Dedifferentiated amniotic fluid mesenchymal stem cell (primary cell): ENCODE results near the gene CNNM3.
"Not testable (repeated sequence)": the region's sequence is repeated elsewhere in the genome, so short reads cannot be mapped to it uniquely, and the experiment has no call there.

Experiments used
- DNase-seq: peaks from one replicate; pipeline ENCODE4 v3.0.0-alpha.2; 2016; ENCODE audit errors: extremely low spot score

Gene CNNM3

DNA sequence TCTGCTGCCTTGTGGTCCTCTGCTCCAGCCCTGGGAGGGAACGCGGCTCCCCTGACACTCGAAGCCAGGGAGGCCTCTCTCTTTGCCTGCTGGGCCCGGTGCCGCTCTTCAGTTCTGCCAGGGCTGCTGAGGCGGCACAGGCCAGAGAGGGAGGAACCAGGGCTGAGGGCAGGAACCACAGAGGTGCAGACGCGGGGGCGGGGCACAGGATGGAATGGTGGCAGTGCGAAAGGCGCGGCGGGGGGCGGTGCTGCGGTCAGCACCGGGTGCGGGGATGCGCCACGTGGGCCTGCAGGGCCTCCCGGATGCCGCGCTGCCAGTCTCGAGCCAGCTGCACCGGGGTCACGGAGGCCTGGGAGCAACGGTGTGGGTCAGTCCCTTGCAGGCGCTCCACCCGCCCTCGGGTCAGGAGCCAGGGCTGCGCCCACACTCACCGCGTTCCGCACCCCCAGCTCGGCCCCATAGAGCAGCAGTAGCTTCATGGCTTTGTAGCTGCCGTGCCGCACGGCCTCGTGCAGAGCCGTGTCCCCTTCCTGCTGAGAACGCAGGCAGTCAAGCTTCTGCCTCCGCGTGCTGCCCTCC, 23.3 kb downstream of the CNNM3 start:
- no peak for DNase-seq

DNA sequence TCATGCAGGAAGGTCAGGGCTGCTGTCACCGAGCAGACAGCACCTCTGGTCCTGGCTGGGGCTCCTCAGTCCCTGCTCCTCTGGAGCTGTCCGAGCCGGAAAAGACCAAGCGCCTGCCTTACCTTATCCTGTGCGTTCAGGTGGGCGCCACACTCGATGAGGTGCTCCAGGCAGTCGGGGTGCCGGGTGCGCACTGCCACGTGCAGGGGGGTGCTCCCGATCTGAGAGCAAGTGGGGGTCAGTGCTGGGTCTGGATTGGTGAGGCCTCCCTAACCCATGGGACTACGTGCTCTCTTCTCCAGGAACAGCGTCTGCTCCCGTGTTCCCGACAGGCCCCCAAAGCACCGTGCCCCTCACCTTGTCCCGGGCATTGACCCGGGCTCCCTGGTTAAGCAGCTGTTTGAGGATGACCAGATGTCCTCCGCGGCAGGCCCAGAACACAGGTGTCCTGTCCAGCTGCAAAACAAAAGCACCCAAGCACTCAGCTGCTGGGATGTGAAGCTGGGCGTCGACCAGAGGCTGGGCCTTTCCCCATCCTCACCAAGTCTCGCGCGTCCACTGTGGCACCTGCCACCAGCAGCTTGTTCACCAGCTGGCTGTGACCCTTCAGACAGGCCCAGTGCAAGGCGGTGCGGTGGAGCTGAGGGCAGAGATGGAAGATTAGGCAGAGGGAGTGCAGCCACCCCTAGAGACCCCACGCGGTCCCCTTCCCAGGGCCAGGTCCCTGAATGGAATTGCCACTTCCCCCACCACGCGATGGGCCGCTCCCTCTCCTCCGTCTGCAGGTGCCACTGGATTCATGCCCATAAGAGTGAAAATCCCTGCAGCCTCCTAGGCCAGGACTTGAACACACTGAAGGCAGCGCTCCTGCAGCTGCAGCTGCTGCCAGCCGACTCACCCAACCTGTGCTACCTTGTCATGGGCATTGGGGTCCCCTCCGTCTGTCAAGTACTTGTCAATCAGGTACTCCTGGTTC, 24.1 kb downstream of the CNNM3 start:
- DNase-seq, result no peak

DNA sequence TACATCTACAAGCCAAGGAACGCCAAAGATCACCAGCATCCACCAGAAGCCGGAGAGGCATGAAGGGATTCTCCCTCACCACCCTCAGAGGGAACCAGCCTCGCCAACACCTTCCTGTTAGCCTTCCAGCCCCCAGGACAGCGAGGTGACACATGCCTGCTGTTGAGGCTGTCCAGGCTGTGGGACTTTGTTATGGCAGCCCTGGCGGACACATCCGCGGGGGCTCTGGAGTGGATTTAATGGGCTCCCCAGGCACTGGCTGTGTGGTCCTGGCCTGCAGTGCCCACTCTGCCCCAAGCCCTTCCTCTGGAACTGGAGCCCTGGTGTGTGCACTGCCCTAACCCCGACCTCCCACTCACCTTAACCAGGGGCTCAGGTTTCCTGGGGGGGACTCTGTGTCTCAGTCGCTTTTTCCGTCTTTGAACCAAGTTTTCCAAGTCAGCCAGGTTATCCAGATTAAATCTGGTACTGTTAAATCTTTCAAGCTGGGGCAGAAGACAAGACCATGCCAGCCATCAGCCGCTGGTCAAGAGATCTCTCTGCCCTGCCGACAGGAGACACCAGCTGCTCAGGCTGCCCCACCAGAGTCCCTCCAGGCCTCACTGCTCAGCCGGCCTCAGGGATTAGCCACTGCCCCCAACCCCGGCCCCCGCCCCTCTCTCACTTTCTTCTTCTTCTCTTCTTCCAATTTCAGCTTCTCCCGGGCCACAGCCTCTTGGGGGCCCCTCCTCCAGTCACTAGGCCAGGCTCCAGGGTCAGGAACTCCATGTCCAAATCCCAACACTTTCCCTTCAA, 25.8 kb downstream of the CNNM3 start:
- DNase-seq, result no peak

DNA sequence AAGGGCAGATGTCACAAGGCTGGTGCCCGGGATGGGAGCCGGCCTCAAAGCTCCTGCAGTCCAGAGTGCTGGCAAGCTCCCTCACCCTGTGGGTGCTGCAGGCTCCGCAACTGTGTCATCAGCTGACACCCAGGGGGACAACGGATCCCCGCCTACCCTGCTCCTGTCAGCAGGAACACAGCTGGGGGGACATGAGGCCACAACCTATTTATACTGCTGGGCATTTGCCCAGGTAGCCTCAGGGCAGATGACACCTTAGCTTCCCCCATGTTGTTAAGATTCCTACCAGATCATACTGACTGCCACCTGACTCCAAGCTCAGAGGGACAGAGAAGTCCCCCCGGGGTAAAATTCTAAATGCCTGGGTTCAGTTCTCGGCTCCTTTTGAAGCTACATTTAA, 26.5 kb downstream of the CNNM3 start:
- DNase-seq, result no peak

DNA sequence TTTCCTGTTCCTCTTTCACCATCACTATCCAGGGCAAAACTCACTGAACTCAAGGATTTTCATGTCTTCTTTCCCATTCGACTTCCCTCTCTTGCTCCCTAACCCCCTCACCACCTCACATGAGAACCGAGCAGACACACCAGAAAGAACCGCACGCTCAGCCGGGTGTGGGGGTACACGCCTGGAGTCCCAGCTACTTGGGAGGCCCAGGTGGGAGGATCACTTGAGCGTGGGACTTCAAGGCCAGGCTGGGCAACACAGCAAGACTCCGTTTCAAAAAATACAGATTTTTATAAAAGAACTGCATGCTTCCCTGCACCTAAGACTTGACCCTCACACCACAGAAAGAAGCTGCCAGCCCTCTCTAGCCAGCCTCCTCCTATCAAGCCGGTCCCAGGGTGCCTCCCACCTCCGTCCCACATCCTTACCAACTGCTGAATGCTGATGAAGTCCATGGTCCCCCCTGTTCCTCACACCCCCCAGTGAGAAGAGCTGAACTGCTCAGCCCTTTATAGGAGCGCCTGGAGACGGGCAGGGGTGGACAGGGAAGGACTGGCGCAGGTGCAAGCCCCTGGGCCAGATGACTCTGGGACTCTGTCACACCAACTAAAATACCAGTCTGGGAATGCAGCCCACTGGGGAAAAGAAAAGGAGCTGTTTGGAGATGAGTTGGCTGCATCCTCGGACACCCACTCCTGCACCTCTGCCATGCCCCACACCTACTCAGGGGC, 27.6 kb downstream of the CNNM3 start, which contains the start of gene ANKRD23:
Gene ANKRD23, minus strand, starts transcription at position 484 of the 731 bp plus-strand sequence. Its CDS starts 29 bp downstream, at position 455.
- DNase-seq, result no peak

DNA sequence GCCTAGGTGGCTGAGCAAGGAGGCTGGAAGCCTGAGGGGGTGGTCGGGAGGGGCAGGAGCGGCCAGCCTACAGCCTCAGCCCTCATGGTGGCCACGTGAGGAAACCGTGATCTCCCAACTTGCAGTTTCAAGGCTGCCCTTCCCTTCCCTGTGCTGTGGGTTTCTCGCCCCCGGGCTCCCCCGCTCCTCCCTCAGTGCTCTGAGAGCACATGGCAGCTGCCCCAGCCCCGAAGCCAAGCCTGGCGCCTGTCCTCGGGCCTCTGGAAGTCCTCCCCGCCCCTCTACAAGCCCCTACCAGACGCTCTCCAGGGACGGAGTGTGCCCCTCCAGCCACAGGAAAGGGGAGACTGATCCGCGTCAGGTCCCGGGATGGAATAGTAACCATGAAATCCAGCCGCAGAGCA, 28.3 kb downstream of the CNNM3 start:
- DNase-seq, result no peak

DNA sequence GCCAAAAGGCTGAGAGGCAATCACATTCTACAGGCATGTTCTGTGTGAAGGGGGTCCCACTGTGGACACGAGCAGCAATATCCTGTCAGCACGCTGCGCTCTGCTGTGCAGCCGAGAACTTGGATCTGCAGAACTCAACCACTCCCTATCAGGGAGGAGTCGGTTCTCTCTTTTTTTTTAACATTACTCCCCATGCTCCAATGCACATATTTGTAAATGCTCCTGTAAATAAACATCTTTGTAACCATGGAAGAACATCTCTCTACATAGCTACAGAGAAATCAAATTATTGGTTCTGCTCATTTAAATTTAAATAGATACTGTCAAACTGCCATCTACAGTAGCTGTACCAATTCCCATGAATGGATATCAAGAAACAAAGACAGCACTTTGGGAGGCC, 30.8 kb downstream of the CNNM3 start:
- no peak for DNase-seq

DNA sequence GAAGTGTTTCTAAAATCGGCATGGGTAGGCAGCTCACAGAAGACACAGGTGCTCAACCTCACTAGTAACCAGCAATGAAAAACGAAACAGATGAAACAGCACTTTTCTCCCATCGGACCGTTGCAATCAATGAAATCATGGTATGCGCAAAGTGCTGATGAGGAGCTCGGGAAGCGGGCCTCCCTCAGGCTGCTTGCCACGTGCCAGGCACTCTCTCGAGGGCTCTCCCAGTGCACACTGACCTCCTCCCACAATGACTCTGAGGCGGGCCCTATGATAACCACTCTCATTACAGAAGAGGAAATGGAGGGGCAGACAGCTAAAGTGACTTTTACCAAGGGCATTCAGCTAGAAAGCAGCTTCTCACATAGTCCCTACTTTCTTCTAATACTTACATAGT, 31.5 kb downstream of the CNNM3 start:
- DNase-seq, result no peak

DNA sequence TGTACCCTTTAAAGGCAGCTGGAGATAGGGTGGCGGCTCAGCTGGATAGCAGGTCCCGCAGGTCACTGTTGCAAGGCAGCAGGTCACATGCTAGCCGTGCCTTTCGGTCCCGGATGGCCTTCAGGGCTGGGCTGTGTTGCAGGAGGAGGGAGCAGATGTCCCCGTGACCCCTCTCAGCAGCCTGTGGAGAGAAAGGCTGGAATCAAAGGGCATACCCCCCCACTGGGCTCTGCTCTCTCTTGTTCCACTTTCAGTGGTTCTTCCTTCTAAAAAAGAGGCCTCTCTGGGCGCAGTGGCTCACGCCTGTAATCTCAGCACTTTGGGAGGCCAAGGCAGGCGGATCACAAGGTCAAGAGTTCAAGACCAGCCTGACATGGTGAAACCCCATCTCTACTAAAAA, 32.2 kb downstream of the CNNM3 start:
- no peak for DNase-seq

DNA sequence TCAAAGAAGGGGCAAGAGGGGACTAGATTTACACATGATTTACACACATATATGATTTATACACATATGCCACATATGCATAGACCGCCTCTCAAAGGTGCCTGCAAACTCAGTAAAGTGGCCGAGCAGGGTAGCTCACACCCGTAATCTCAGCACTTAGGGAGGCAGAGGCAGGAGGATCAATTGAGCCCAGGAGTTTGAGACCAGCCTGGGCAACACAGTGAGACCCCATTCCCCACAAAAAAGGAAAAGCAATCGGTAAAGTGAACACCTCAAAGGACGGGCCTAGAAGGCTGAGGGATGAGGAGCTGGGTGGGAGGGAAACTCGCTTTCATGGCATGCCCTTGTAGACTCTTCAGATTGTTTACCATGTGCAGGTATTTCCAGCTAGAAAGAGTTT, 36.6 kb downstream of the CNNM3 start:
- DNase-seq, result no peak

DNA sequence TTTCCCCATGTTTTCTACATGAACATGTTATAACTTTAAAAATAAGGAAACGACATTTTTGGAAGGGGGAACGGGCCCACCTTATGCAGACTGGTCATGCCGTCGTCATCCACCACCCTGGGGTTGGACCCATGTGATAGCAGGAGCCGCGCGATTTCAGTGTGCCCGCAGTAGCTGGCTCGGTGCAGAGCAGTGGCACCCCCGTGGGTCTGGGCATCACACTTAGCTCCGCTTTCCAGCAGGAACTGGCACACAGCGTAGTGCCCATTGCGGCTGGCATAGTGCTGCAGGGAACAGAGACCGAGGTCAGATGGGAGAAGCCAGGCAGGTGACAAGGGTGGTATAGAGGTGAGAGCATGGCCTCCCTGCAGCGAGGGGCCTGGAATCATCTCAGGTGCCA, 37.3 kb downstream of the CNNM3 start:
- DNase-seq, result no peak

DNA sequence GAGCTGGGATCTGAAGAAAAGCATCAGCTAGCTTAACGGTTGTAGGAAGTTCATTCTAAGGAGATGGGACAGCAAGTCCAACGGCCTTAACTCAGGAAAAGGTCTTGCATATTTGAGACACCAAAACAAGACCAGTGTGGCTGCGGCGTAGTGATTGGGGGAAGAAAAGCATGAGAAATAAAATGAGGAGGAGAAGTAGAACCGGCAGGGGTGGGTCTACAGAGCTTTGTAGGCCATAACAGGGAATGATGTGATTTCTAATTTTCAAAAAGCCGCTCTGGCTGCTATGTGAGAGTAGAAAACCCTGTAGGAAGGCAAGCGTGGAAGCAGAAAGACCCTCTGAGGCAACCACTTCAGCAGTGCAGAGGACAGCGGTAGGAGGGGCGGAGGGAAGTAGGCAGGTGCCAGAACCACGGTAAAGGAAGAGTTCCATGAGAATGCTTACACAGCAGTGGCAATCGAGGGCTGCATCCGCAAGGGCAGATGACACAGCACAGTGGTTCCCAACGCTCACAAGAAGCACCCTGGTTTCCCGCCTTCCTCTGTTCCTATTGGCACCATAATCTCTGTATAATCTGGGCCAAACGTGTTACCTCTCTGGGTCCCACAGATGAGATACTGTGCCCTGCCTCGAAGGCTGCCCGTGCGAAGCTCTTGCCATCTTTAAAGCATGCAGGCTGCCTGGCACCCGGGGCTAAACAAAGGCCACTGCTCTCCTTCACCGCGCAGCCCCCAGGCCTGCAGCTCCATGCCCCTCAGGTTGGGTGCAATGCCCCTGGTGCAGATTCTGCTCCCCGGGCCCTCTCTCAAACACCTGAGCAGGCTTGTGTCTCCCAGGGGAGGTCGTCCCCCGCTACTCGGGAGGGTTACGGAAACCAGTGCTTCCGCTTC, 41.0 kb downstream of the CNNM3 start:
- no peak for DNase-seq

DNA sequence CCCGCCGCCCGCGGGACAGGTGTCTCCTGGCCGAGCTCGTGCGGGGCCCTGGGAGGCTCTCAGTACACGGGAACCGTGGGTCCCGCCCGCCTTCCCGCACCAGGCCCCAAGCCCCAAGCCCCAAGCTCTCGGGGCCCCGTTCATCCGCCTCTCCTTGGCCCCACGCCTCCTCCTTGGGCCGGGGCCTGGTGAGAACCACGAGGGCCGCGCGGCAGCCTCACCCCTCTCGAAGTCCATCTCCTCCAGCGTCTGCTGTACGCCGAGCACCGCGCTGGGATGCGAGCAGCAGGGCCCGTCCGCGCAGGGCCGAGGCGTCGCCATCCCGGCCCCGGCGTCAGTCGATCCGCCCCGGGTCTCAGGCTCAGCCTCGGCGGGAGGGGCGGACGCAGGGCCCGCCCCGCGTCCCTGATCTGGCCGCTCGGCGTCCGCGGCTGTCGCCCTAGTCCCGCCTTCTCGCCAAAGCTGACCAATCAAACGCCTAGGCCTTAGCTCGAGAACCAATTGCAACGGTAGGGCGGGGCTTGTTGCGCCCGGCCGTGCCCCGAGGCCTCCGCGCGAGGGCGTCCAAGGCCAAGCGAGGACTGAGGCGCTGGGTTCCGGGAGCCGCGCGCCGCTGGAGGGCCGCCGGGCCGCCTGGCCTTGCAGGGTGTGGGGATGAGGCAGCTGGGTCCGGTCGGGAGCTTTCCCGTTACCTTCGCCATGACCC, 41.8 kb downstream of the CNNM3 start, which contains the start of gene ANKRD39:
Gene ANKRD39, minus strand, starts transcription at position 350 of the 706 bp plus-strand sequence. Its CDS starts 29 bp downstream, at position 321.
- DNase-seq, result peak; percentile 97

DNA sequence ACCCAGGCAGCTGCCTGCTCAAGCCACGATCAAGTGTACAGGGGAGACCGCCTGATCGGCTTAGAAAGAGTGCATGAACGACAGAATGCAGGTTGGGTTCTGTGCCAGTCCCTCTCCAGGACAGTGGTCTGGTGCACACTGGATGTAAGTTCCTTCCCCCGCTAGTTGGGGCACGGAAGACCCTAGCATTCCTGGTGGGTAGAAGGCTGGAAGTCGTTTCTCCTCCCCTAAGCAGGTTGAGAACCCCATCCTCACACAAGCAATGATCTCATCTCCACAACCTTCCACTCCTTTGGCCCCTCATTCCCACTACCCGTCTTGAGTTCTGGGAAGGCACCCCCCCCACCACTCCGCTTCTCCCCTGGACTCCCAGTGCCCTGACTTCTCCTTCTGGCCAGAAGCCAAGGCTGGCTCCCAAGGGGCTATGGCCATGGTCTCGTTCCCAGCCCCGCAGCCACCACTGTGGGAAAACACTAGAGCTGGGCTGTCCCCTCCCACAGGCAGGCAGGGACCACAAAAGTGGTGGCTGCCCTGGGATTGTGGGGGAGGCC, 43.1 kb downstream of the CNNM3 start:
- no peak for DNase-seq

DNA sequence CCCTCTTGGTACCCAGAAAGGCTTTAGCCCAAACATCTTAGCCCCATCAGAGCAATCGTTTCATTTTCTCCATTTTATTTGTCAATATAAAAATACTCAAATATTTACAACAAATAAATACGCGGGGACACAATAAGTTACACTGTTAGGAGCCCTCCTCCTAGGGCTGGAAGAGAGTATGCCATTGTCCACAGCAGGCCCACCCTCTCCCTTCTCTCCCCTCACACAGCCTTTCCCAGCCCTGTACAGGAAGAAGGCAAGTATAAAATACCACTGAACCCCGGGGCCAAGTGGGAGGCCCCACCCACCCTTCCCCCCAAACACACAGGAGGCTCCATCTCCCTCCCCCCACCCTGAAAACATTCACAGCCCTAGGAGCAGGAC, 43.6 kb downstream of the CNNM3 start:
- no peak for DNase-seq

DNA sequence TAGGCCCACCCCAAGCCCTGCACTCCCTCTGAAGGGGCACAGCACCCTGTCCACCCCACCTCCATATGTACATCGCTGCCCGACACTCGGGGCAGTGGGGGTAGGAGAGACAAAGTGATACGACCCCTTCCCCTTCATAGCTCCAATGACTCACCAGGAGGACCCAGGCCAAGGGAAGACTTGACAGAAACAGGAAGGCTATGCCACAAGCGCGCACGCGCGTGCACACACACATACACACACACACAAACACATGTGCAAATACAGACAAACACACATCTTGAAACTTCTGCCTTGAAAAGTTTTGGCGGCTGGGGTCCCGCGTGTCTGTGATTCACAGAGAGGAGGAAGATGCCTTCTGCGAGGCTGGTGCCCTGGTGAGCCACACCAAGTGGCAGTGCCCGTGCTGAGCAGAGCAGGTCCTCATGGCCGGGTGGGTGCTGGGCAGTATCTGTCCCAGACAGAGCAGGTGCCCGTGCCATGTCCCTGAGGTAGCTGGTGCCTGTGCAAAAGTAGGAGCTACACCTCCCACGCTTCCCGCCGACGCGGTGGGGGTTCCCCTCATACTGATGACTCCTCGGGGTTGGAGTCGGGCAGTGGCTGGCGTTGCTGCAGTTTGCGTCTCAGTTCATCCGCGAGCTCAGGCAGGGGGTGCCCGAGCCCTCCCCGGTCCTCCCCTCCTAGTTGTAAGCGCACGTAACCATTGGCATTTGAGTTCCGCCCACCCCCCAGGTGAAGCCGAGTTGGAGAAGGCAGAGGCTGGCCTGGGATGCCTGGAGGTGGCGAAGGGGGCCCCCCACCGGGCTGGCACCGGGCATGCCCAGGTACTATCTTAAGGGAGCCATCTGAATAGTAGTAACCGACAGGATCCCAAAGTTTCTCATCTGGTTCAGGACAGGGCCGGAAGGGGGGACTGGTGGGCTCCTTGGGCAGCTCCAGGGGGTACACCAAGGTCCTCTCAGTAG, 44.3 kb downstream of the CNNM3 start:
- no peak for DNase-seq

DNA sequence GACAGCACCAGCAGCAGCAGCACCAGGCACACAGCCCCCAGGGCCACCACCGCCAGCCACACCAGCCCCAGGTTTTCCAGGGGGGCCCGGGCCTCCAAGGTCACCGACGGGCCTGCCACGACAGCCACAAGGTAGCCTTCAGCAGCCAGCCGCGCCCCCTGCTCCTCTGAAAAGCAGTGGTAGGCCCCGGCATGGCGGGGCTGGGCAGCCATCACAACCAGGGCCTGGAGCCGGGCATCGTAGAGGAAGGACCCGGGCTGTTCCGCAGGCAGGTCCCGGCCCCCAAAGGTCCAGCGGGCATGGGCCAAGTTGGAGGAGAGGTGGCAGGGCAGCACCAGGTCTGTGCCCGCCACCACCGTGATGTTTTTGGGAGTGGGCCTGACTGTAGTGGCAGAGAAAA, 45.0 kb downstream of the CNNM3 start:
- DNase-seq, result no peak

DNA sequence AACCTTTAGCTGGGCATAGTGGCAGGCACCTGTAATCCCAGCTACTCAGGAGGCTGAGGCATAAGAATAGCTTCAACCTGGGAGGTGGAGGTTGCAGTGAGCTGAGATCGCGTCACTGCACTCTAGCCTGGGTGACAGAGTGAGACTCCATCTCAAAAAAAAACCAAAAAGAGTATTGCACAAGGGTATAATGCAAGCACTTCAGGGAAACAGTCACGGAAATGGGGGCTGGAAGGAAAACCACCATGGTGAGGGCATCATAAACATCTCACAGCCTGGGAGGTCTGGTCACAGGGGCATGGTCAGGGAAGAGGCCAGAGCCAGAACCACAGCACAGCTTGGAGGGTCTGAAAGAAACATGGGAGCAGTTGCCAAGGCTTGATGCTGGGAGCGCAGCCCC, 47.0 kb downstream of the CNNM3 start:
- not testable (repeated sequence) for DNase-seq
